Thyroid gland (tissue), 4 donors: Measurements from ENCODE around the gene RND2.
A peak's percentile ranks its signal among the peaks of the same experiment; 100 is the strongest.

Experiments used
- CTCF ChIP-seq, 6 experiments: fragments of 200-600 bp in 3 of 6; fragments of 450-650 bp in 3 of 6; sonication (generic) in 3 of 6; IDR thresholded peaks; one replicate each; pipeline ENCODE4 v1.5.1; 2016 to 2019; ENCODE audit warnings: antibody characterized with exemption in 6 of 6, mild to moderate bottlenecking in 2 of 6, inconsistent platforms in 1 of 6, moderate library complexity in 1 of 6
- POLR2A ChIP-seq, 2 donors: fragments of 450-650 bp; IDR thresholded peaks; one replicate each; pipeline ENCODE4 v1.6.1; 2017; ENCODE audit warnings: antibody characterized with exemption in 2 of 2, mild to moderate bottlenecking in 2 of 2, moderate library complexity in 1 of 2

DNA sequence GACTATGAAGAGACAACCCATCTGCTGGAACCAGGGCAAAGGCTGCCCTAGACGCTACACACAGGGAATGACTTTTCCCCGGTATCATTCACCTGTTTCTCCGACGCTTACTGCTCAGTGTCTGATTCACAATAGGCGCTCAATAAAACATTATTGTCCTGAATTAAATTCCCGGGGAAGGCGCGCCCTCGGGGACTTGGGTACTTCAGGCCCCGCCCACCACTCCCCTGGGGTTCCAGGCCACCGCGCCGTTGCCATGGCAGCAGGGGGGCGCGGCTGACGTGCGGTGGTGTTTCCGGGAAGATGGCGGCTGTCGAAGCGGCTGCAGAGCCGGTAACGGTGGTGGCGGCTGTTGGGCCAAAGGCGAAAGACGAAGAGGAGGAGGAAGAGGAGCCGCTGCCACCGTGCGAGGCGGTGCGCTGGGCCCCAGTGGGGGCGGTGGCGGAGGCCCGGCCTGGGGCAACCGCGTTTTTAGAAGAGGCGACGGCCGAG lies 44.7 kb upstream of the RND2 start, which contains the start of gene RUNDC1:
- TF ChIP-seq CTCF (IDR thresholded peaks at IDR 0.05) = no peak
- TF ChIP-seq POLR2A (IDR thresholded peaks at IDR 0.05) = peak in 1 of 2 donors; percentile 85
